ENCODE data around the gene SEMA5A. TPM values are rescaled to one million over a fixed set of nuclear protein-coding genes. Genes with fewer than 3 reads are reported as not detected.
A peak's percentile ranks its signal among the peaks of the same experiment; 100 is the strongest.

SEMA5A gene
- total RNA-seq, 3 donors from 2014 or later: 3.0 to 35.4 (median 25.9) TPM

DNA sequence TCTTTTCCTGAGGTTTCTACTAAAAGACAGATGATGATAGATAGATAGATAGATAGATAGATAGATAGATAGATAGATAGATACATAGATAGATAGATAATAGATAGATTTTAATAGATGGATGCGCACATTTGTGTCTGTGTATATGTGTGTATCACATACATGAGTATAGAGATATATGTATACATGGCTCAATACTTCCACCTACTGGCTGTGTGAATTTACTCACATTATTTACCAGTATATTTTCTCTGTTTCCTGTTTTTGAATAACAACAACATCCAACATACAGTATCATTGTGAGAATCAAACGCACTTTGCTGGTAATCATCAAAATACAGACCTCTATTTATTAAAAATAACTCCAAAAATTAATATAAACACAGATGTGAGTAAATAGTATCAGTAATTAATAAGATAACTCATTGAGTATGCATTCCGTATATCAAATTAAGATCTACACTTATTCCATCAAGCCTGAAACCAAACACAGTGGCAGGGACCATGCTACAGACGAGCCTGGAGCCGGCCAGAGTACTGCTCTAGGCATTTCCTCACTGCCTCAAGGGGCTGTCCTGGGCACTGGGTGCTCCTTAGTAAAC is 338.0 kb downstream of the SEMA5A start:
- intact Hi-C loops (cut with DNase I; ENCODE audit: low total_unique reads): no loop called here
- no peaks in the 10 kb centered on the region for H3K4me1 ChIP-seq
- H3K27me3 ChIP-seq: no peaks in the 10 kb centered on the region
- no peaks in the 10 kb centered on the region for H3K36me3 ChIP-seq
- TF ChIP-seq, protein P1, sequence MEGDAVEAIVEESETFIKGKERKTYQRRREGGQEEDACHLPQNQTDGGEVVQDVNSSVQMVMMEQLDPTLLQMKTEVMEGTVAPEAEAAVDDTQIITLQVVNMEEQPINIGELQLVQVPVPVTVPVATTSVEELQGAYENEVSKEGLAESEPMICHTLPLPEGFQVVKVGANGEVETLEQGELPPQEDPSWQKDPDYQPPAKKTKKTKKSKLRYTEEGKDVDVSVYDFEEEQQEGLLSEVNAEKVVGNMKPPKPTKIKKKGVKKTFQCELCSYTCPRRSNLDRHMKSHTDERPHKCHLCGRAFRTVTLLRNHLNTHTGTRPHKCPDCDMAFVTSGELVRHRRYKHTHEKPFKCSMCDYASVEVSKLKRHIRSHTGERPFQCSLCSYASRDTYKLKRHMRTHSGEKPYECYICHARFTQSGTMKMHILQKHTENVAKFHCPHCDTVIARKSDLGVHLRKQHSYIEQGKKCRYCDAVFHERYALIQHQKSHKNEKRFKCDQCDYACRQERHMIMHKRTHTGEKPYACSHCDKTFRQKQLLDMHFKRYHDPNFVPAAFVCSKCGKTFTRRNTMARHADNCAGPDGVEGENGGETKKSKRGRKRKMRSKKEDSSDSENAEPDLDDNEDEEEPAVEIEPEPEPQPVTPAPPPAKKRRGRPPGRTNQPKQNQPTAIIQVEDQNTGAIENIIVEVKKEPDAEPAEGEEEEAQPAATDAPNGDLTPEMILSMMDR (IDR thresholded peaks at IDR 0.05): peak in 2 of 3 donors; percentile 39 to 51
- TF ChIP-seq POLR2AphosphoS5 (IDR thresholded peaks at IDR 0.05): no peak
- no peak for DNase-seq (ENCODE audit: low spot score in 2 of 2)
- H3K9me3 ChIP-seq: no peaks in the 10 kb centered on the region
- no peak overlapping the region for H3K4me3 ChIP-seq
- peak overlapping the region in 1 of 2 donors; percentile 10 for H3K27ac ChIP-seq

DNA sequence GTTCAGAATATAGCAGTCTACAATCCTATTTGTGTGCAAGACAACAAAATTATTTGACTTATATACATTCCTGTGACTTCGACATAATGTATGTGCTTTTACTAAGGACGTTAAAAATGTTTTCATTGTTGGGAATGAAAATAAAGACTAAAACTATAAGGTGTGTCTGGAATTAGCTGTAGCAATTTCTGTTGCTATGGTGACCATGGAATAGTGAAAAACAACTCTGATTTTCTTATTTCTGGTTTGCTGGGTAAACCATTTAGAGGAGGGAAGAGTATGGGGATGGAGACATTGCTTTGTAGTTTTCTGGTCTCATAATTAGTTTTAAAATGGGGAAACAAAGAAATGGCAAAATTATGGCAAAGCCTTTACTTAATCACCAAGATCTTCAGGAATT is 343.2 kb downstream of the SEMA5A start:
- no peaks in the 10 kb centered on the region for H3K9me3 ChIP-seq
- no peak for DNase-seq (ENCODE audit: low spot score in 2 of 2)
- intact Hi-C loops (cut with DNase I; ENCODE audit: low total_unique reads): no loop called here
- no peaks in the 10 kb centered on the region for H3K36me3 ChIP-seq
- no peak overlapping the region for H3K4me3 ChIP-seq
- H3K27ac ChIP-seq: no peak overlapping the region
- TF ChIP-seq POLR2A (IDR thresholded peaks at IDR 0.05) (no peak), POLR2AphosphoS5 (IDR thresholded peaks at IDR 0.05) (no peak)
- TF ChIP-seq, protein P1 (IDR thresholded peaks at IDR 0.05): no peak
- no peaks in the 10 kb centered on the region for H3K4me1 ChIP-seq
- no peaks in the 10 kb centered on the region for H3K27me3 ChIP-seq

DNA sequence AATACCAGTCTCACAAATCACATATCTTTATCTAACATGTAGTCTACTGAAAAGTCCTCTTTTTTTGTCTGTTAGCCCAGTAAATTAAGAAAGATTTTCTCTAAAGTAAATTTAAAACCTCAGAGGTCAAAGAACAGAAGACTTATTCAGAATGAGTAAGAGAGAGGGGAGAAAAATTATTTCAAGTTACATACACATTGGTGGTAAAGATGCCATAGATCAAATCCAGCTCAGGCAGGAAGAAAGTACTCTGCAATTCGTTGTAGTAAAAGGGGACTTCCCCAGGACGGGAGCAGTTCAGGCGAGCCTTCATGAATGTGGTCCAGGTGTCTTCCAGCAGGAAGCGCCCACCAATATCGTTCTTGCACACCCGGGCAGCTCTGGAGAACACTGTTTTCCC is 344.1 kb downstream of the SEMA5A start:
- no peak for TF ChIP-seq POLR2AphosphoS5 (IDR thresholded peaks at IDR 0.05)
- TF ChIP-seq POLR2A (IDR thresholded peaks at IDR 0.05): no peak
- TF ChIP-seq, protein P1 (IDR thresholded peaks at IDR 0.05): no peak
- Histone ChIP-seq H3K36me3 (no peaks in the 10 kb centered on the region), H3K27ac (no peak overlapping the region), H3K4me1 (no peaks in the 10 kb centered on the region), H3K9me3 (no peaks in the 10 kb centered on the region), H3K4me3 (no peak overlapping the region), H3K27me3 (no peaks in the 10 kb centered on the region)
- DNase-seq (ENCODE audit: low spot score in 2 of 2): no peak
- intact Hi-C loops (cut with DNase I; ENCODE audit: low total_unique reads): no loop called here

DNA sequence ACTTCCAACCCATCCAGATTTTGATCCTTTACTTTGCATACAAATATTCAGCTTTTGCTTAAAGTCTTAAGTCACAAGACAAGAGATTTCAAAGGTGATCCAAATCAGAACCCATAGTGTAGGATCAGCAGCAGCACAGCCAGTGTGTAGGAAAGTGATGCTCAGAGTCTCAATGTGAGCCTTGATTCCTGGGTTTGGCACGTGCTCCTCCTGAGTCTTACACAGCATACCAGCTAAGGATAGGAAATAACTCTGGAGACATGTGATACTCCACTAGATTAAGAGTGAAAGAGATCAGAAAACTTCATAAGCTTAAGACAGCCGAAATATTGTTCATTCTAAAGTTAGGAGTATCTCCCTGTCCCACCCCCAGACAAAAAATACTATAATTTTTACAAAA is 344.9 kb downstream of the SEMA5A start:
- TF ChIP-seq POLR2A (IDR thresholded peaks at IDR 0.05) (no peak), POLR2AphosphoS5 (IDR thresholded peaks at IDR 0.05) (no peak)
- TF ChIP-seq, protein P1 (IDR thresholded peaks at IDR 0.05): no peak
- no peaks in the 10 kb centered on the region for H3K4me1 ChIP-seq
- intact Hi-C loops (cut with DNase I; ENCODE audit: low total_unique reads): no loop called here
- H3K27me3 ChIP-seq: no peaks in the 10 kb centered on the region
- H3K4me3 ChIP-seq: no peak overlapping the region
- no peak for DNase-seq (ENCODE audit: low spot score in 2 of 2)
- H3K36me3 ChIP-seq: no peaks in the 10 kb centered on the region
- no peaks in the 10 kb centered on the region for H3K9me3 ChIP-seq
- H3K27ac ChIP-seq: no peak overlapping the region

DNA sequence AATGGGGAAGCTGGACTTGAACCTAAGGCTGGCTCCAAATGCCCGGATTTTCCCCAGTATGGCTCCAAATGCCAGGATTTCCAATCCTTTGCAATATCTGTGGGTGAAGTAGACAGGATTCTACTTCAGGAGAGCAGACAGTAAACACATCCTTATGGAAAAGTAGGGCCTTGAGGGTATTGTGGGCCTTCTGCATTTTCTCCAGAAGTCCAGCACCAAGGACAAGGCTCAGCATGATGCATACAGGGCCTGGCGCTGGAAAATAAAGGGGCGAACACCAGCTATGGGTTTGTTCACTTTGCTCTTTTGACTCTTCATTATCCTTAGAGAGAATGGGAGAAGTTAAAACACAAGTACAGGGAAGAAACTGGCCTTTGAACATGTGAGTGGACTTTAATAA is 347.5 kb downstream of the SEMA5A start:
- Histone ChIP-seq H3K36me3 (no peaks in the 10 kb centered on the region), H3K4me3 (no peak overlapping the region), H3K4me1 (no peaks in the 10 kb centered on the region), H3K27me3 (no peaks in the 10 kb centered on the region), H3K9me3 (no peaks in the 10 kb centered on the region), H3K27ac (no peak overlapping the region)
- intact Hi-C loops (cut with DNase I; ENCODE audit: low total_unique reads): no loop called here
- DNase-seq (ENCODE audit: low spot score in 2 of 2): no peak
- TF ChIP-seq POLR2A (IDR thresholded peaks at IDR 0.05) (no peak), POLR2AphosphoS5 (IDR thresholded peaks at IDR 0.05) (no peak)
- TF ChIP-seq, protein P1 (IDR thresholded peaks at IDR 0.05): no peak

Data from breast epithelium (tissue), 4 donors.